B cell (primary cell): Measurements from ENCODE around the gene ZBTB3.

Source experiments
- EZH2 ChIP-seq: IDR thresholded peaks from 2 replicates; pipeline ENCODE4 v1.6.1; 2012; ENCODE audit warnings: borderline replicate concordance, low read depth, mild to moderate bottlenecking, moderate library complexity, low read length; ENCODE audit not compliant: insufficient read depth, poor library complexity, severe bottlenecking
- TF ChIP-seq, protein P1 (sequence below): fragments of 200-600 bp; IDR thresholded peaks from one replicate; pipeline ENCODE4 v1.8.0; 2022; ENCODE audit warnings: antibody characterized with exemption, mild to moderate bottlenecking

- TF ChIP-seq EZH2: no peak
- TF ChIP-seq, protein P1, sequence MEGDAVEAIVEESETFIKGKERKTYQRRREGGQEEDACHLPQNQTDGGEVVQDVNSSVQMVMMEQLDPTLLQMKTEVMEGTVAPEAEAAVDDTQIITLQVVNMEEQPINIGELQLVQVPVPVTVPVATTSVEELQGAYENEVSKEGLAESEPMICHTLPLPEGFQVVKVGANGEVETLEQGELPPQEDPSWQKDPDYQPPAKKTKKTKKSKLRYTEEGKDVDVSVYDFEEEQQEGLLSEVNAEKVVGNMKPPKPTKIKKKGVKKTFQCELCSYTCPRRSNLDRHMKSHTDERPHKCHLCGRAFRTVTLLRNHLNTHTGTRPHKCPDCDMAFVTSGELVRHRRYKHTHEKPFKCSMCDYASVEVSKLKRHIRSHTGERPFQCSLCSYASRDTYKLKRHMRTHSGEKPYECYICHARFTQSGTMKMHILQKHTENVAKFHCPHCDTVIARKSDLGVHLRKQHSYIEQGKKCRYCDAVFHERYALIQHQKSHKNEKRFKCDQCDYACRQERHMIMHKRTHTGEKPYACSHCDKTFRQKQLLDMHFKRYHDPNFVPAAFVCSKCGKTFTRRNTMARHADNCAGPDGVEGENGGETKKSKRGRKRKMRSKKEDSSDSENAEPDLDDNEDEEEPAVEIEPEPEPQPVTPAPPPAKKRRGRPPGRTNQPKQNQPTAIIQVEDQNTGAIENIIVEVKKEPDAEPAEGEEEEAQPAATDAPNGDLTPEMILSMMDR: no peak
These were observed 47.1 kb downstream of the ZBTB3 start for GRCh38 chr11:62706850-62707247.
